UCSD-AML1 (cell line): ENCODE data around the gene C15orf39.

Source experiments
- DNase-seq: peaks from one replicate; lab custom pipeline; 2025; ENCODE audit not compliant: unreplicated experiment; lab: John Stamatoyannopoulos, UW

Gene C15orf39

DNA sequence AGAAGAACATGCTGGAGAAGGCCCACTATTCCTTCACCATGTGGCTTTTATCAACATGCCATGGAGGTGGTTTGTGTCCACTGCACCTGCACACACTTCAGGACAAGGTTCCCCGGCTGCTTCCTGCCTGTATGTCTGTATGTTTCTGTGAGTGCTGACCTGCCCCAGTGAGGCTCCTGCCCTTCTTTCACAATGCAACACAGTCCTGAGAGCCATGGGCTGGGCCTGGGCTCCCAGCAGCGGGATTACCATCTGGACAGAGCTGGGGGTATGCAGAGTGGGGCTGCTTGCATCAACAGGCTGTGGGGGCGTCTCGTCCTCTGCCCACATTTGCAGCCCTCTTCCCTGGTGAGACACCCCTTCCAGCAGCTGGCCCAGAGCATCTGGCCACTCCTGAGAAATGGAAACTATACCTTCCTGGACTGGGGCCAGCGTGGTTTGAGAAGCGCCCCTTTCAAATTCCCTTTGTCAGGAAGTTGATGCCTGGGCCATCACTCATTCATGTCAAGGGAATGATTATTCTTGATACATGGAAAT lies 29.3 kb upstream of the C15orf39 start:
- DNase-seq: peak; percentile 42

DNA sequence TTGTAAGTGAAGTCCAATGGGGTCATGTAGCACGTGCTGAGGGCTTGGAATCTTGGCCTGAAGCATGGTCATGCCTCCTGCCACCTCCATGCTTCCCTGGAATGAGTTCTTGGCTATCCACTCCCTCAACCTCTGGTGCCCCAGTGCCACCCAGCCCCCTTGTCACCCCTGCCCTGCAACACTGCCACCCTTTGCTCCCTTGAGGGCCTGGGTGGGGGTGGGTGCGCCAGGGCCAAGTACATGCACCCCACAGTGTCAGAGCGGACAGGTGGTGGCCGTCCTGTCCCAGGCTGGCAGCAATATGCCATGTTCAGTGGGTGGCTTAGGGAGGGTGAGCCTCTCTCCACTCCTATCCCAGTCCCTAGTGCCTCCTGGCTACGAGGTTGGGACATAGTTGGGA lies 27.6 kb upstream of the C15orf39 start:
- no peak for DNase-seq

DNA sequence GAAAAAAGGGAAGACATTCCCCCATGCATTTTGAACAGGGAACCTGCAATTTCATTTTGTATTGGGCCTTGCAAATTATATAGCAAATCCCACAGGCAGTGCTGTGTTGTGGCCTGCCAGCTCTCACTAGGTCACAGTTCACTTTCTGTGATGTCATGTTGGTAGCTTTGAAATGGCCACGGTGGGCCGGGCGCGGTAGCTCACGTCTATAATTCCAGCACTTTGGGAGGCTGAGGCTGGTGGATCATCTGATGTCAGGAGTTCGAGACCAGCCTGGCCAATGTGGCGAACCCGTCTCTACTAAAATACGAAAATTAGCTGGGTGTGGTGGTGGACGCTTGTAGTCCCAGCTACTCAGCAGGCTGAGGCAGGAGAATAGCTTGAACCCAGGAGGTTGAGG lies 27.0 kb upstream of the C15orf39 start:
- DNase-seq: no peak

DNA sequence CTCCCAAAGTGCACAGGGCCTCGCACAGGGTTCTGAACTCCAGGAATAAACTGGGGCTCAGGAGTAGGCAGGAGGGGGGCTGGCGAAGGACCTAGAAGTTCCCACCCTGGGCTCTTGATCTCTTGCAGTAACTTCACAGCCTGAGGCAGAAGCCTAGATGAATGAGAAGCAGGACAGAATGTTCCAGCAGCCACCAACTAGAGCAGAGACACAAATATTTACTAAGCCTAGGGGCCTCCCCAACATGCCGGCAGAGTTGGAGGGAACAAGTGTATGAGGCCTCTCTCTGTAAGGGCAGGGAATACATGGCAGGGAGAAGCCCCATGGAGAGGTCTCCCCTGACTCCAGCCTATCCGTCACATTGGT lies 25.3 kb upstream of the C15orf39 start:
- no peak for DNase-seq

DNA sequence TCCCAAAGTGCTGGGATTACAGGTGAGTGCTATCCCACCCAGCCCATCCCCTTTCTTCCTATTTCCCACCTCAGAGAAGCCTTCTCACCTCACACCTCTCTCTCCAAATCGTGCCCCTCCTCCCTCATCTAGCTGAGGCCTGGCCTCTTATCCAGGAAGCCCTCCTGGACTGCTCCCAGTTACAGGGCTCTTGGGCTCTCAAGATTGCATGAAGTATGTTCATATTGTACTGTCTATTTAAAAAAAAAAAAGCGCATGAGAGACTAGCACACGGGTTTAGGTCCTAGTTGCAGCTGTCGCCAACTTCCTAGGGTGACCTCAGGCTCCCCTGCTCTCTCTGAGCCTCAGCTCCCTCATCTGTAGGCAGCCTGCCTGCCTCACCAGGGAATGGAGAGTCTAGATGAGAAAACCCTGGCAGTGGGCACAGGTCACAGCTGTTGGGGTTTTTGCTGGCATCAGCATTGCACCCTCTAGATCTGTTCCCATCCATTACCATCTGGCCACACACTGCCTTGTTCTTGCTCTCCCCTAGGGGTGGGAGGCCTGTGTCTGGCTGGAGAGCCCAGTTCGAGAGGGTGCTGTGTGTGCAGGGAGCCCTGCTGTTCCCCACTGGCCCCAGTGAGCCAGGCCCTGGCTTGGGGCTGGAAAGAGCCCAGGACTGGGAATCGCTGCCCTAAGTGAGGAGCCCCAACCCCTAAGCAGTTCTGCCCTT lies 24.2 kb upstream of the C15orf39 start:
- DNase-seq: no peak

DNA sequence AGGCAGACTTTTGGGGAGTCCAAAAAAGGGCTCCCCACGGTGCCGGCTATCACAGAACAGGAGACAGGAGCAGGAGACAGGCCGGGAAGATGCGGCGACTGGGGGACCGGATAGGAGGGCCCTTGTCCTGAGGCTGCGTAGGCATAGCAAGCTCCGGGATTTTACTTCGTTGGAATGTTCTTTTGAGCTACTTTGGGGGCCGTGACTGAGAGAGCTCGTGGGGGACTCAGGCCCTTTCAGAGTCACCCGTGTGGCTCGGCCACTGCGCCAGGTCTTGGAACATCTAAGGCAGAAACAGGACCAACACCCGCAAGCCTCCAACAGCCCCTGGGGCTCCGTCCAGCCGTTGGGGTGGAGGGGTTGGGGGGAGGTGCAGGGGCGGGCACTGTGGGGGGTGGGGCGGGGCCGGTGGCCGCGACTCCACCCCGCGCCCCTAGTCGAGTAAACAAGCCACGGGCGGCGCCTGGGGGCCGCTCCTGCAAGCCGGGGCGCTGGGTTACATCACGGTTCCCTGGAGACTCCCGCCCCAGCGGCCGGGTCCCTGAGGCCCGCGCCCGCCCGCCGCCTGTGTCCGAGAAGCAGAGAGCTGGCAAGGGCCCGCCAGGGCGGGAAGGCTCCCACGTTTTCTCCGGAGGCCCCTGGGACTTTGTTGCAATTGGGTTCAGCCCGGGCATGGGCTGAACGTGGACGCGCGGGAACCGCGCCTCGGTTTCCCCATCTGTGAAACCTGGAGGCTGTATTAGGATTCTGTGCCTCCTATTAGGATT lies 23.3 kb upstream of the C15orf39 start:
- DNase-seq: no peak

DNA sequence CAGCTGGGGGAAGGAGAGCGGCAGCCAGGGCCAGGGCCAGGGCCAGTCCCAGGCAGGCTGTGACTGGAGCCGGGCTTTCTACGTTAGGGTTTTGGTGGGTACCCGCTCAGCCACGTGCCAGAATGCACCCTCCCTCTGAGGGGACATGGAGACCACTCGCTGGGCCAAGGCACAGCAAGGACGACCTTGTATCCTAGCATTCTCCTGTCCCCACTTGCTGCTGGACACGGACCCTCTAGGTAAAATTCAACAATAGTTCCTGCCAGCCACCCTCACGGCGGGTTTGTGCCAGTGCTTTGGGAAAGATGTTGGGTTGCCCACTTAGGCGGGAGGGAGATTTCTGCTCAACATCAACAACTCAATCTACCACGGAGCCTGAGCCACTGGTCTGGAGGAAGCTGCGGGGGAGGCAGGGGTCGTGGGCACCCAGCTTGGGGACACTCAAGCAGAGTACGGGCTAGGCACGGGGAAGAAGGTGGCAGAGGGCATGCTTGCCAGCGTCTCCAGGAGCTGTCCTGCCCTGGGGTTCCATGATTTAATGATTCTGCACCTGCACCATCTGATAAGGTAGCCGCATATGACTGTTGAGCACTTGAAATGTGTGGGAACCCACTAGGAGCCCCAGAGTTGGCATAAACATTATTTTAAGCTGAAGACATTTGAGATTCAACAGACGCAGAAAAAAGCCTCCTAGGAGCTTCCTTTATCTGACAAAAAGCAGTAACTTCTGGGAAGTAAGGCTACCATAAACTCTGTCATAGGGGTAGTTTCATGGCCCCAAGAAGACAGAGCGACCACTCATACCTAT lies 22.5 kb upstream of the C15orf39 start:
- no peak for DNase-seq

DNA sequence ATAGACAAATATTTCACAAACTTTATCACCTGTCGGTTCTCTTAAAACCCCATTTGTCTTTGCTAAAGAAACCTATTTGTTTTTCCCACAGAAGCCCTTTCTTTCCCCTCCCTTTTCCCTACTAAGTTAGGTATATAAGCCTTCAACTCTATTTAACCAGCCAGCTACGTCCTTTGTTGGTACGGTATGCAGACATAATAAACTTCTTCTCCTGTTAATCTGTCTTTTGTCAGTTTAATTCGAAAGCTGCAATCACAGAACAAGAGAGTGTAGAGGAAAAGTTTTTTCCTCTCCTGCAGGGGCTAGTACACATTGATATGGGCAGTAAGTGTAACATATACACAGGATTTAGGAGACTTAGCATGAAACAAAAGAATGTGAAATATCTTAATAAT lies 21.9 kb upstream of the C15orf39 start:
- DNase-seq: no peak

DNA sequence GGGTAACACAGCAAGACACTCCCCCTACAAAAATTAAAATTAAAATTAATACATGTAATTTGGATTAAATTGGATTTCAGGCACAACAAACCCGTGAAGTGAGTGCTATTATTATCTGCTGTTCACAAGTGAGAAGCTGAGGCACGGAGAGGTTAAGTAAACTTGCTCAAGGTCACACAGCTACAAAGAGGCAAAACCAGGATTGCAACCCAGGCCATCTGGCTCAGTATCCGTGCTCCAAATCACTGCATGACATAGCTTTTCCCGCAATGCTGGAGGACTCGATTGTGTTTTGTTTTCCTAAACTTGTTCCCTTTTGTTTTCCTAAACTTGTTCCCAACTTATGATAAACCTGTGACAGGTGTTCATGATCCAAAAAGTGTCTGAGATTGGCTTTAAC lies 19.9 kb upstream of the C15orf39 start:
- DNase-seq: no peak

DNA sequence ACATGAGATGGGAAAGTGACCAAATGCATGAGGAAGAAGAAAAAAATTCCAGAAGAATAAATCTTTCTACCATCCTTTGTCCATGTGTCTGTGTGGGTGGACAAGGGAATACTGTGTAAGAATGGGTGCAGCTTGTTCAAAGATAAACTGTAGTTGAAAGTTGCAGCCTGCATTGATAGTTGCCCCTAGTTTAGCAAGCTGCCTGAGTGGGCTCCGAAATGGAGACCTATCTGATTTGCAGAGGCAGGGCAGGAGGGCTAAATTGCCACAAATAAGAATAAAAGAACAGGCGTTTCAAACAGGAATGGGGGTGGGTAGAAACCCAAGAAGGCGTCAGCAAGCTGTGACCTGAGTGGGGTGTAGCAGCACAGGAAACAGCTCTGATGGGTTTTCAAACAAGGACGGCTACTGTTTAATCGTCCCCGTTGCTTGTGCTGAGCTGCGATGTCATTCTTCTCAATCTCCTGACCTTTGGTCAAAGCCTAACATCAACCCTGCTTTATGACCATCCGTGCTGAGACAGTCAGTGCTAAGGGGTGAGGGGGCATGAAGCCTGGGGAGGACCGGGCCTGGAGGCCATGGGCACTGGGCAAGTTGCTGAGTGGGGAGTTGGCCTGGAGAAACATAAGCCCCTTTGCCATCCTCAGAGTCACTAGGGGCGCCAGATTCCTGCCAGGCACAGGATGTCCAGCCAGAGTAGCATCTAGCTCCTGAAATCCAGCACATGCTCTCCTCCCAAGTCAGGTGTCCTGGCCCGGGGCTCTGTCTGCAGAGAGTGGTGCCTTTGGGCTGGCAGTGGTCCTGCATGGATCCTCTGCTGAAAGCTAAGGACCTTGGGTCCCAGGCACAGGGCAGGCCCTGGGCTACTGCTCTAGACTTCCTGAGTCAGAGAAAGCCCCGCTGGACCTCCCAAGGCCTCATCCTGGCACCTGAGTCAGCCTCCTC lies 19.2 kb upstream of the C15orf39 start:
- no peak for DNase-seq

DNA sequence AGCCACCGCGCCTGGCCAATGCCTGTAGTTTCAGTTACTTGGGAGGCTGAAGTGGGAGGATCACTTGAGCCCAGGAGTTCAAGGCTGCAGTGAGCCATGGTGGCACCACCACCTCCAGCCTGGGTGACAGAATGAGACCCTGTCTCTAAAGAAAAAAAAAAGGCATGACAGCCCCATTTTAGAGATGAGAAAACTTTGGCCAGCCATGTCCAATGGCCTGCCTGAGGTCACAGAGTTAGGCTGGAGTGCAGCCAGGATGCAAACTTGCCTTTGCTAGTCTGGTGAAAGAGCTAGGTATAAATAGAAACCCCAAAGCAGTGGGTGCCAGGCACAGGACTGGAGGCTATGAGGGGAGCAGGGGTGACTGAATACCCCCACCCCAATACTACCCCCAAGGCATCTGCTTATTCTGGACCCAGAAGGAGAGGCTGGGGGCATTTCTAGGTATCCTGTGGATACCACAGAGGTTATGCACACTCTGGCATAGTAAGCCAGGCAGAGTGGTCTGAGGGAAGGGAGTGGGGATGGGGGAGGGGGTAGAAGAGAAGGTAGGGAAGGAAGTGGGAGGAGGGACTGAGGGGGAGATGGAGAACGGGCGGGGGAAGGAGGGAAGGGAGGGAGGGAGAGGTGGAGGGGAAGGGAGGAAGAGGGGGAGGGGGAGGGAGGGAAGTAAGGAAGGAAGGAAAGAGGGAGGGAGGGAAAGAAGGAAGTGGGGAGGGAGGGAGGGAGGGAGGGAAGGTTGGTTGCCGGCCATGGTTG lies 16.2 kb upstream of the C15orf39 start:
- DNase-seq: peak; percentile 62

DNA sequence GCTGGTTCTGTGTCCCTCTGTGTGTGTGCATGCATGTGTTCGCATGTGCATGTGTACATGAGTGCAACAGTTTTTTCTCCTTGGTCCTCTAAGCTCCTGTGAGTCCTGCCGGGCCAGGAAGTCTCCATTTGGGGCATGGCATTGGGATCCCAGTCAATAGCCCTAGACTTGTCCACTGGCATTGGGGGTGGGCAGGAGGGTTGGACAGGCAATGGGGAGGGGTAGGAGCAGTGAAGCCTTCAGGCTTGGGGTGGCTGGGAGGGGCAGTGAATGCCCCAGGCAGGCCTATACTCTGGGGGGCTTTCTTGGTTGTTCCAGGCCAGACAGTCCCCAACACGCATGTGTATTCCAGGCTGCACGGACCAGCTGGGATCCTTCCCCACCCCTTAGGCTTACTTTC lies 15.6 kb upstream of the C15orf39 start:
- DNase-seq: no peak

DNA sequence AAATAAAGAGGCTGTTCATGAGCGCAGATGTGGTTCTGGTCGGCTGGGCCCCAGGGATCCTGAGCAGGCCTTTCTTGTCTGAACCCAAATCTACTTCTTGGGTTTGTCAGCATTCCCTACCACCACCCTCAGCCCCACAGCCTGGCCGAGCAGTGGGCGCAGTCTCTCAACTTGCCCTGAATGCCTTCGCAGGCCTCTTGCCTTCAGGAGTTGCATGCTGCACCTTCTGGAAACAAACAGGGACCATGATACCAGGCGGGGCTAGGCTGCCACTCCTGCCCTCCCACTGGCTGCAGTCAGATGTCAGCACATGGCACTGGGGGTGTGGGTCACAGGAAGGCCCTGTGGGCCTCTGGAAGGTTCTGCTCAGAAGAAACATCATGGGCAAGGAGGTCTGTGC lies 13.2 kb upstream of the C15orf39 start:
- DNase-seq: no peak

DNA sequence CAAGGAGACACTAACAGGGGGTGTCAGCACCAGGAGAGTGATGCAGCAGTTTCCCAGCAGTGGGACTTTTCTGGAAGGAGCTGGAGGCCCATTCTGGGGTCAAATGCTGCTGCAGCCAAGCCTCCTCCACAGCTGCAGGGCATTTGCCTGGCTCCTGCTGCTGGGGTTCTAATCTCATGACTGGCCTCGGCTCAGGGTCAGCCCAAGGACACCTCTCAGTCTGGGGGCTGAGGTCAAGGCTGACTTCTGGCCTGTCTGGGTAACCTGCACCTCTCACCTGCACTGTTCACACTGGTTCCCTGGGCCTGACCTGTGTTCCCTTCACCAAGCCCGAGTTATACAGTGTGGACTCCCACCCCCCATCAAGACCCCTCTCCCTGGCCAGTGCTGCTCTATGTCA lies 10.4 kb upstream of the C15orf39 start:
- no peak for DNase-seq

DNA sequence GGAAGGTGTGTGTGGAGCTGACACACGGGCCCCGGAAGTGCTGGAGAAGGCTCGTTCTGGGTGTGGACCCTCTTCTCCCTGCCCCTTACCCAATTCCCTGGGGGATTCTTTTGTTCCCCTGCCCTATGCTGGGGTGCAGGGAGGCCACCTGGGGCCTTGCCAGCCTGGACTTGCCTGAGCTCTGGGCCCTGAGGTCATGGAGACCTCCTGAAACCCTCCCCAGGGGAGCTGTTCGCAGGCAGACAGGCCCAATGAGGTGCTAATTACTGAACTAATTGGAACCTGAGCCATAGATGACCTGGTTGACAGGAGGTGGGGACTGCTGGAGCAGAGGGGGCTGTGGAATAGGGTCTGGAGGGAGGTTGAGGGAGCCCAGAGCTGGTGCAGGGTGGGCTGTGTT lies 9.4 kb upstream of the C15orf39 start:
- no peak for DNase-seq

DNA sequence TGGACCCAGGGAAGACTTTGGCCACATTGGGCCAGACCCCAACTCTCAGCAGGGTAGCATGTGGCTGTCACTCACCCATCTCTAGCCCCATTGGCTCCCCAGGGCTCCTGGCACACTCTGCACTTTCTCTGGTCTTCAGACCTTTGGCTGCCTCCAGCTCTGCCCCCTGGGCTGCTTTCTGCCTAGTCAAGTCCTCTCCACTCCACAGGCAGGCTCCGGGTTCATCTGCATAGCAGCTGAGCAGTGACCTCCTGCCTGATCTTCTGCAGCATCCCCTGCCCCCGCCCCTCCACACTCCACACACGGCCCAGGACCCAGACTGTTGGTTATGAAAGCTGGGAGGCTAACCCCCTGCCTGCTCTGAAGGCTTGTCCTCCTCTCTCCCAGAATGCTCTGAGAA lies 8.4 kb upstream of the C15orf39 start:
- DNase-seq: no peak

DNA sequence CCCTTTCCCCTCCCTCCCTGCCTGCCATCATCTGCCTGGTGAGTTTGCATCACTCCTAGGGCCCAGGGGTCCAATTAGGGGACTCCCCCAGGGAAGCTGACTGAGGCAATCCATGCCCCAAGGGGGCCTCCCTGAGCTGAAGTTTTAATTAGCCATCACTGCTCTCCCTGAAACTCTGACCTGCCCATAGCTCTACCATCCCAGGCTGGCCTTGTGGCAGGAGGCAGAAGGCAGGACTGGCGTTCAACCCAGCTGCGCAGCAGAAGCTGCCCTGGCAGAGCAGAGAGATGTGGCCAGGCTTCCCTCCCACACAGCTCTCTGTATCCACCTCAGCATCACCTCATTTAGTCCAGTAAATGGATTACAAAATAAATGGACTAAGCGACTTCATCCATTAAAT lies 7.7 kb upstream of the C15orf39 start:
- no peak for DNase-seq

DNA sequence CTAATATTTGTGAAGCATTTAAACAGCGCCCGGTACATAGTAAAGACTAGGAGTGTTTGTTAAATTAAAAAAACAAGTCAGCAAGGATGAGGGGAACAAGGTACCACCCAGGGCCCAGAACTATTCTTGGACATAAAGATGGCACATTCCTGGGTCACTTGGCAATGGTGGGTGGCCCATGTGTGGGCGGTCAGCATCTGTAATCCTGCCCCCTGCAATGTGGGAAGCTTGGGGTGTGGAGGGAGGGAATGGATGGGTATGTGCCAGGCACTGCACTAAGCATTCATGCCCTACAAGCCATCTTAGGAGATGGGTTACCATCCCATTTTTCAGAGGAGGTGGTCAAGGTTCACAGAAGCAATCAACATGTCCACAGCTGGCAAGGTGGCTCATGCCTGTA lies 7.3 kb upstream of the C15orf39 start:
- DNase-seq: no peak

DNA sequence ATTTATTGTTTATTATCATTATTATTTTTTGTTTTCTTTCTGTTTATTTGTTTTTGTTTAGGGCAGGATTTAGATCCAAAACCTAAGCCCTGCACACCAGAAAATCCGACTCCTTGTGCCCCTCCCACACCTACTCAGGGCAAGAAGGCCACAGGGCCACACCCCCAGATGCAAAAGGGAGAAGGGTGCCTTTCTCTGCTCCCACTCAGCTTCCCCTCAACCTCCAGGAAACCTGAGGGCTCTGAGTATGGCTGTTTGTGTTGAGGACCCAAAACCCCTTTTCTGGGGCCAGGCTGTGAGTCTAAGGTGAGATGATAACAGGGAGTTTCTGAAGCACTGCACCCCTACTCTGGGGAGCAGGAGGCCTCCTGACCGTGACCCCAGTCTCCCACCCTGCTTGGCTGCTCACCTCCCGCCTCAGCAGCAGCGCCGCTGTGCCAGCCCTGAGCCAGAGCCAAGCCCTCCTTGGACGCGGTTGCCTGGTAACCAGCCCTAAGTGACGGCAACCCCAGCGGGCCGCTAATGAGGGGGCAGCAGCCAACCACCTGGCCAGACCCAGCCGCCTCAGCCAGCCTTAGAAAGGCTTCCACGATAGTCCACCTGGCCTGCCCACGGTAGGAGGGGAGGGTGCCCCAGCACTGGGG lies 6.4 kb upstream of the C15orf39 start:
- DNase-seq: no peak
